NOMO-1 (cell line): ENCODE measurements around the gene KCNE1.
A peak's percentile ranks its signal among the peaks of the same experiment; 100 is the strongest.
"Not testable (repeated sequence)": the region's sequence is repeated elsewhere in the genome, so short reads cannot be mapped to it uniquely, and the experiment has no call there.

Experiments used
- DNase-seq, 2 experiments: peaks; one replicate each; lab custom pipeline; 2025; ENCODE audit not compliant: unreplicated experiment in 2 of 2; lab: John Stamatoyannopoulos, UW

KCNE1 gene

GRCh38 chr21:34514576-34515115, 2.6 kb upstream of the KCNE1 start:
- no peak for DNase-seq

GRCh38 chr21:34513129-34513675, 1.2 kb upstream of the KCNE1 start:
- peak; percentile 53 to 84 for DNase-seq

GRCh38 chr21:34511181-34511580, 829 bp downstream of the KCNE1 start:
- peak in 1 of 2 experiments; percentile 8 for DNase-seq

- DNase-seq = peak; percentile 63 to 83
Measured at GRCh38 chr21:34510148-34511142, 1.6 kb downstream of the KCNE1 start.

GRCh38 chr21:34509151-34509550, 2.9 kb downstream of the KCNE1 start:
- DNase-seq = no peak

- DNase-seq = no peak
Measured at GRCh38 chr21:34504595-34504994, 7.4 kb downstream of the KCNE1 start.

- DNase-seq = no peak
Measured at GRCh38 chr21:34502480-34503106, 9.4 kb downstream of the KCNE1 start.

GRCh38 chr21:34501716-34502115, 10.3 kb downstream of the KCNE1 start:
- DNase-seq = no peak

- DNase-seq = no peak
Measured at GRCh38 chr21:34500191-34500590, 11.8 kb downstream of the KCNE1 start.

- no peak for DNase-seq
Measured at GRCh38 chr21:34499116-34499515, 12.9 kb downstream of the KCNE1 start.

- no peak for DNase-seq
Measured at GRCh38 chr21:34498623-34499022, 13.4 kb downstream of the KCNE1 start.

- not testable (repeated sequence) for DNase-seq
Measured at GRCh38 chr21:34483854-34484253, 28.2 kb downstream of the KCNE1 start.

GRCh38 chr21:34483435-34483834, 28.6 kb downstream of the KCNE1 start:
- DNase-seq = not testable (repeated sequence)

GRCh38 chr21:34467333-34467732, 44.7 kb downstream of the KCNE1 start:
- DNase-seq = not testable (repeated sequence)

GRCh38 chr21:34459426-34459825, 52.6 kb downstream of the KCNE1 start:
- DNase-seq = not testable (repeated sequence)

- DNase-seq = not testable (repeated sequence)
Measured at GRCh38 chr21:34458266-34458665, 53.7 kb downstream of the KCNE1 start.

GRCh38 chr21:34456180-34456579, 55.8 kb downstream of the KCNE1 start:
- not testable (repeated sequence) for DNase-seq

- not testable (repeated sequence) for DNase-seq
Measured at GRCh38 chr21:34455628-34456027, 56.4 kb downstream of the KCNE1 start.

GRCh38 chr21:34447018-34447417, 65.0 kb downstream of the KCNE1 start:
- DNase-seq = not testable (repeated sequence)

- not testable (repeated sequence) for DNase-seq
Measured at GRCh38 chr21:34443486-34443885, 68.5 kb downstream of the KCNE1 start.

- not testable (repeated sequence) for DNase-seq
Measured at GRCh38 chr21:34429710-34430109, 82.3 kb downstream of the KCNE1 start.
